Panc1 (cell line): ENCODE results near the gene ESYT2.

Experiments
- CTCF ChIP-seq: fragments of 450-650 bp; IDR thresholded peaks from 2 replicates; pipeline ENCODE4 v1.5.1; 2017; ENCODE audit warnings: mild to moderate bottlenecking
- TCF7L2 ChIP-seq: IDR thresholded peaks from 2 replicates; pipeline ENCODE4 v1.6.1; 2011; ENCODE audit warnings: mild to moderate bottlenecking, low read depth, low read length, inconsistent platforms
- TF ChIP-seq, protein P1 (sequence below), 2 experiments: IDR thresholded peaks; 2 replicates each; pipeline ENCODE4 v1.6.1; 2011 to 2012; ENCODE audit warnings: low read depth in 2 of 2, control low read depth in 1 of 2, low read length in 1 of 2, mild to moderate bottlenecking in 1 of 2, moderate library complexity in 1 of 2; ENCODE audit not compliant: insufficient read depth in 1 of 2

GRCh38 chr7:158710651-158711102 is 118.6 kb downstream of the ESYT2 start:
- TF ChIP-seq CTCF (no peak), TCF7L2 (no peak)
- TF ChIP-seq, protein P1, sequence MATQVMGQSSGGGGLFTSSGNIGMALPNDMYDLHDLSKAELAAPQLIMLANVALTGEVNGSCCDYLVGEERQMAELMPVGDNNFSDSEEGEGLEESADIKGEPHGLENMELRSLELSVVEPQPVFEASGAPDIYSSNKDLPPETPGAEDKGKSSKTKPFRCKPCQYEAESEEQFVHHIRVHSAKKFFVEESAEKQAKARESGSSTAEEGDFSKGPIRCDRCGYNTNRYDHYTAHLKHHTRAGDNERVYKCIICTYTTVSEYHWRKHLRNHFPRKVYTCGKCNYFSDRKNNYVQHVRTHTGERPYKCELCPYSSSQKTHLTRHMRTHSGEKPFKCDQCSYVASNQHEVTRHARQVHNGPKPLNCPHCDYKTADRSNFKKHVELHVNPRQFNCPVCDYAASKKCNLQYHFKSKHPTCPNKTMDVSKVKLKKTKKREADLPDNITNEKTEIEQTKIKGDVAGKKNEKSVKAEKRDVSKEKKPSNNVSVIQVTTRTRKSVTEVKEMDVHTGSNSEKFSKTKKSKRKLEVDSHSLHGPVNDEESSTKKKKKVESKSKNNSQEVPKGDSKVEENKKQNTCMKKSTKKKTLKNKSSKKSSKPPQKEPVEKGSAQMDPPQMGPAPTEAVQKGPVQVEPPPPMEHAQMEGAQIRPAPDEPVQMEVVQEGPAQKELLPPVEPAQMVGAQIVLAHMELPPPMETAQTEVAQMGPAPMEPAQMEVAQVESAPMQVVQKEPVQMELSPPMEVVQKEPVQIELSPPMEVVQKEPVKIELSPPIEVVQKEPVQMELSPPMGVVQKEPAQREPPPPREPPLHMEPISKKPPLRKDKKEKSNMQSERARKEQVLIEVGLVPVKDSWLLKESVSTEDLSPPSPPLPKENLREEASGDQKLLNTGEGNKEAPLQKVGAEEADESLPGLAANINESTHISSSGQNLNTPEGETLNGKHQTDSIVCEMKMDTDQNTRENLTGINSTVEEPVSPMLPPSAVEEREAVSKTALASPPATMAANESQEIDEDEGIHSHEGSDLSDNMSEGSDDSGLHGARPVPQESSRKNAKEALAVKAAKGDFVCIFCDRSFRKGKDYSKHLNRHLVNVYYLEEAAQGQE (IDR thresholded peaks at IDR 0.05; ENCODE audit: insufficient read depth in 1 of 2, low read depth in 2 of 2, low read length in 1 of 2): no peak
